ENCODE results near the gene CUEDC2.

CUEDC2 gene

DNA sequence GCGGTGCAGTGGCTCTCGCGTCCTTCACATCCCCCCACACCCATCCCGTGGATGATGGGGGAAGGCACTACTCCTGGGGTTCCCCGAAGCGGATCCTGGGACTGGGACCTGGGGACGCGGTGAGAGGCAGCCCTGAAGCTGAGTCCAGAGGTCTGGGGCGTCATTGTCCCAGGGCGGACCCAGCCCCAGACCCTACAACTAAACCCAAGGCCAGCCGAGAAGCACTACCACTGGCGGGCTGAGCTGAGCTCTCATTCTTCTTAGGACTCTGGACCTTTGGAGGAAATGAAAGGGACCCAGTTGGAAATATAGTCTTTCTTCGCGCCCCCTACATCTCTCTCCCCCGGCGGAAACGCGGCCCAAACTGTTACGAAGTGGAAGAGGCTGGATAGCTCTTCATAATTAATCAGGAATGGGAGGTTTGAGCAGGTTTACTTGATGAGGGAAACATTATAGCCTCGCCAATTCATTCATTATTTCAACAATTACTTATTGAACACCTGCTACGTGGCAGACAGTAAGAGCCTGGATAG is 12.1 kb downstream of the CUEDC2 start:
- H3K79me1 ChIP-seq (ENCODE audit: low read length): peaks cover 8% of the 10 kb centered on the region
- no peak overlapping the region for H3K4ac ChIP-seq (ENCODE audit: low read depth, low read length)
- no peak overlapping the region for H4K12ac ChIP-seq (ENCODE audit: low read depth, low read length)
- no peak overlapping the region for H2BK120ac ChIP-seq (ENCODE audit: insufficient read depth, low read length, poor library complexity)
- no peaks in the 10 kb centered on the region for H3K9me3 ChIP-seq (ENCODE audit: insufficient read depth, low read depth, low read length)
- H3K27me3 ChIP-seq (ENCODE audit: insufficient read depth, low read length): peaks cover 7% of the 10 kb centered on the region
- no peak overlapping the region for H3K23ac ChIP-seq (ENCODE audit: low read length)
- H3K4me2 ChIP-seq (ENCODE audit: low read length): peak overlapping the region; percentile 88
- H3K14ac ChIP-seq (ENCODE audit: low read length): peak overlapping the region; percentile 29
- H2BK5ac ChIP-seq (ENCODE audit: low read depth, low read length, poor library complexity): no peak overlapping the region
- H3K4me3 ChIP-seq (ENCODE audit: low read depth, low read length): peak overlapping the region; percentile 80
- H3K36me3 ChIP-seq (ENCODE audit: control insufficient read depth in 1 of 2, insufficient read depth in 2 of 2, low read length in 2 of 2): peaks cover 17 to 24% of the 10 kb centered on the region in 2 experiments
- peaks cover 4% of the 10 kb centered on the region for H3K79me2 ChIP-seq (ENCODE audit: control insufficient read depth, insufficient read depth, low read length, poor library complexity)
- no peak overlapping the region for H4K91ac ChIP-seq (ENCODE audit: low read depth, low read length)
- H4K8ac ChIP-seq (ENCODE audit: low read depth, low read length): peak overlapping the region; percentile 37
- no peak for DNase-seq
- H3K18ac ChIP-seq (ENCODE audit: low read length): no peak overlapping the region
- no peak overlapping the region for H2BK12ac ChIP-seq (ENCODE audit: low read length)
- peaks cover 16 to 27% of the 10 kb centered on the region in 2 experiments for H3K4me1 ChIP-seq (ENCODE audit: control insufficient read depth in 1 of 2, insufficient read depth in 2 of 2, low read length in 2 of 2)
- peak overlapping the region; percentile 30 for H3K9ac ChIP-seq (ENCODE audit: low read length)
- WGBS (ENCODE audit: extremely low coverage, insufficient coverage, insufficient read length): no CpG with 5 or more reads among the region's 21 CpGs
- peak overlapping the region; percentile 38 for H2AFZ ChIP-seq (ENCODE audit: insufficient read depth, low read length, poor library complexity)
- H3K27ac ChIP-seq (ENCODE audit: low read depth, low read length): no peak overlapping the region
- no peak overlapping the region for H2AK5ac ChIP-seq (ENCODE audit: low read length)

DNA sequence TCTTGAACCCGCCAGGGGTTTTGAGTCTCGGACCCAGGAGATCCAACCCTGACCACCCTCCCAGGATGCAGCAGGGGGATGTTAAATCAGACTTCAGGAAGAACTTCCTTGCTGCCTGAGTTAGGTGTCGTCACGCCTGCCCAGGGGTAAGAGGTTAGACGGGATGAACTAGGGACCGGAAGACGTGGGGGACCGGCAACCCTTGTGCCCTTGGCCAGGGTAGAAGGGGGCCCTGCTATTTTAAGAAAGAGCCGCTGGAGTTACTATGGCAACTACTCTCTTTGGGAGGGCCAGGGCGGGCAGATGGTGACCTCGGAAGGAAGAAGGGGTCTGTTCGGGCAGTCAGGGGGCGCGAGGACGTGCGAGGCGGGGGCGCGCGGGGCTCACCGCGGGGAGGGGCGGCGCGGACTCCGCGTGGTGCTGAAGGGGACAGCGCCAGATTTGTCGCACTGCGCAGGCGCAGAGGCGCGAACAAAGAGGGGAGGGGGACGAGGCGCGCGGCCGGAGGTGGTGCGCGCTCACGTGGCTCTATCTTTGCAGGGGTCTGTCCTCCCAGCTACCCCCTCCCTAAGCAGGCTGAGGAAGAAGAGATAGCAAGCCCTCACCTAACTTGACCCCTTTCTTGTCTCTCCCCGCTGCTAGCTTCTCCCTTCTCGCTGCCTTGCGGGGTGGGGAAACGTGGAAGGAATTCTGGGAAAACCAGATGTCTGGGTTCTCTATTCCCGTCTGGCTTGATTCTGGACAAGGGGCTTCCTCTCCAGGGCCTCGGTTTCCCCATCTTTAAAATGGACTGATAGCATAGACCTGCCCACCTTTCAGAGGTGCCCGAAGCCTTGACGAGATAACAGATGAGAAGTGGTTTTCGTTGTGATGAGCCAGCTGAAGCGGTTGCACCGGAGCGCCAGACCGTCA is 12.8 kb downstream of the CUEDC2 start:
- no peak overlapping the region for H3K18ac ChIP-seq (ENCODE audit: low read length)
- no peak overlapping the region for H2BK120ac ChIP-seq (ENCODE audit: insufficient read depth, low read length, poor library complexity)
- H3K79me1 ChIP-seq (ENCODE audit: low read length): peaks cover 8% of the 10 kb centered on the region
- H2BK12ac ChIP-seq (ENCODE audit: low read length): no peak overlapping the region
- H3K4me3 ChIP-seq (ENCODE audit: low read depth, low read length): peak overlapping the region; percentile 68
- H3K9ac ChIP-seq (ENCODE audit: low read length): peak overlapping the region; percentile 30
- H3K36me3 ChIP-seq (ENCODE audit: control insufficient read depth in 1 of 2, insufficient read depth in 2 of 2, low read length in 2 of 2): peaks cover 16 to 18% of the 10 kb centered on the region in 2 experiments
- peak overlapping the region; percentile 88 for H3K4me2 ChIP-seq (ENCODE audit: low read length)
- peak overlapping the region; percentile 37 for H4K8ac ChIP-seq (ENCODE audit: low read depth, low read length)
- H4K91ac ChIP-seq (ENCODE audit: low read depth, low read length): no peak overlapping the region
- H2AFZ ChIP-seq (ENCODE audit: insufficient read depth, low read length, poor library complexity): peak overlapping the region; percentile 38
- peak overlapping the region; percentile 29 for H3K14ac ChIP-seq (ENCODE audit: low read length)
- H2BK5ac ChIP-seq (ENCODE audit: low read depth, low read length, poor library complexity): no peak overlapping the region
- H3K9me3 ChIP-seq (ENCODE audit: insufficient read depth, low read depth, low read length): peaks cover 5% of the 10 kb centered on the region
- H2AK5ac ChIP-seq (ENCODE audit: low read length): no peak overlapping the region
- H3K27me3 ChIP-seq (ENCODE audit: insufficient read depth, low read length): peaks cover 7% of the 10 kb centered on the region
- no peak overlapping the region for H4K12ac ChIP-seq (ENCODE audit: low read depth, low read length)
- peak in 1 of 2 donors; percentile 56 for DNase-seq
- H3K27ac ChIP-seq (ENCODE audit: low read depth, low read length): no peak overlapping the region
- no peak overlapping the region for H3K23ac ChIP-seq (ENCODE audit: low read length)
- H3K4me1 ChIP-seq (ENCODE audit: control insufficient read depth in 1 of 2, insufficient read depth in 2 of 2, low read length in 2 of 2): peaks cover 16 to 27% of the 10 kb centered on the region in 2 experiments
- H3K79me2 ChIP-seq (ENCODE audit: control insufficient read depth, insufficient read depth, low read length, poor library complexity): peaks cover 4% of the 10 kb centered on the region
- no peak overlapping the region for H3K4ac ChIP-seq (ENCODE audit: low read depth, low read length)
- WGBS (ENCODE audit: extremely low coverage, insufficient coverage, insufficient read length): no CpG with 5 or more reads among the region's 54 CpGs

DNA sequence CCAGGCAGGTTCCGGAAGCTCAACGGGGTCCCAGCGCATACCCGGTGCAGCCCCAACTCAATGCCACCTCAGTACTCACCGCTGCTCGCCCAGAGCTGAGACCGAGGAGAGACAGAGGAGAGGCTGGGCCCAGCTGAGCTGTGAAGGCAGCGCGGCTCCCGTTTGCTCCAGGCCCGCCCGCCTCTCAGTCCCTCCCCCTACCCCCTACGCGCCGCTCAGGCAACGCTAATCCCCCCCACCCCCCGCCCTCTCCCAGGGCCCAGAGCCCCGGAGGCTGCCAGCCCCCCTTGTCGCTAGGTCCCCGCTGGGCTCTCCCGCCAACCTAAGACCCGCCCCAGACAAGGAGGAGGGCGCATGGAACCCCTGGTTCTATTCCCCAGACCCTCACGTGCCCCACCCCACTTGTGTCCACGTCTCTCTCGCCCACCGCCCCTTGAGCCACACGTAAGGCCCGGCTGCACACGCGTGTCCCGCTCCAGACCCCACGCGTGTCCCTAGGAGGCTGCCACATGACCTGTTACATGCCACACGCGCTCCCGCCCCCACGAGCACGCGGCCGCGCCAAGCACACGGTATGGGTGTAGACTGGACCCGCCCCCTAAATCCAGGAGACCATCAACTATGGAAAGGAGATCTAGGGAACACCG is 13.6 kb downstream of the CUEDC2 start, which contains the start of gene PSD:
Gene PSD (minus strand): TSS at position 164 of the 647 bp plus-strand sequence. CDS start 1,747 bp downstream, outside the sequence.
- Histone ChIP-seq H2AFZ (ENCODE audit: insufficient read depth, low read length, poor library complexity) (peak within 1 kb of the TSS; percentile 38), H3K4me1 (ENCODE audit: control insufficient read depth in 1 of 2, insufficient read depth in 2 of 2, low read length in 2 of 2) (peaks cover 16 to 27% of the 10 kb centered on the region in 2 experiments), H3K36me3 (ENCODE audit: control insufficient read depth in 1 of 2, insufficient read depth in 2 of 2, low read length in 2 of 2) (peaks cover 8 to 10% of the 10 kb centered on the region in 2 experiments), H3K4ac (ENCODE audit: low read depth, low read length) (no peak within 1 kb of the TSS), H3K14ac (ENCODE audit: low read length) (no peak within 1 kb of the TSS), H2BK12ac (ENCODE audit: low read length) (no peak within 1 kb of the TSS), H3K9ac (ENCODE audit: low read length) (no peak within 1 kb of the TSS), H3K79me2 (ENCODE audit: control insufficient read depth, insufficient read depth, low read length, poor library complexity) (peaks cover 4% of the 10 kb centered on the region), H4K12ac (ENCODE audit: low read depth, low read length) (no peak within 1 kb of the TSS), H3K9me3 (ENCODE audit: insufficient read depth, low read depth, low read length) (peaks cover 5% of the 10 kb centered on the region), H3K18ac (ENCODE audit: low read length) (no peak within 1 kb of the TSS), H2BK120ac (ENCODE audit: insufficient read depth, low read length, poor library complexity) (no peak within 1 kb of the TSS), H2AK5ac (ENCODE audit: low read length) (no peak within 1 kb of the TSS), H4K91ac (ENCODE audit: low read depth, low read length) (no peak within 1 kb of the TSS), H2BK5ac (ENCODE audit: low read depth, low read length, poor library complexity) (no peak within 1 kb of the TSS), H3K4me2 (ENCODE audit: low read length) (peak within 1 kb of the TSS; percentile 88), H3K27ac (ENCODE audit: low read depth, low read length) (no peak within 1 kb of the TSS), H3K4me3 (ENCODE audit: low read depth, low read length) (peak within 1 kb of the TSS; percentile 68), H3K27me3 (ENCODE audit: insufficient read depth, low read length) (peaks cover 7% of the 10 kb centered on the region), H4K8ac (ENCODE audit: low read depth, low read length) (no peak within 1 kb of the TSS), H3K79me1 (ENCODE audit: low read length) (peaks cover 8% of the 10 kb centered on the region), H3K23ac (ENCODE audit: low read length) (no peak within 1 kb of the TSS)
- no CpG with 5 or more reads among the region's 45 CpGs for WGBS (ENCODE audit: extremely low coverage, insufficient coverage, insufficient read length)
- no peak for DNase-seq

DNA sequence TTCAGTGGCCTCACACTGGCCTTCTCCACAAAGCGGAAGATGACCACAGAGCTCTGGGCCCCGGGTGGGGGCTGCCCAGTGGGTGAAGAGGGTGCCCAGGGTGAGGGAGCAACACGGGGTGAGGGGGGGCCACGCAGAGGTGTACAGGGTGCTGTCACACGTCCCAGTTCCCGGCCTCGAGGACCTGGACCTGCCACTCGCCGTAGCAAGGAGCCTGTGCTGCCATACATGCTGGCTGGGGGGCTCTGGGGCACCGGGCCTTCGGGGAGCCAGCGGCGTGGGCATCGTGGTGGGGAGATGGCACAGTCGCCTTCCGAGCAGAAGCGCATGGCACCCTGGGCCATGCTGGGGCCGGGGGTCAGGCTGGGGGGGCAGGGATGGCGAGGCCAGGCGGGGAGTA is 15.7 kb downstream of the CUEDC2 start:
- peaks cover 4% of the 10 kb centered on the region for H3K79me1 ChIP-seq (ENCODE audit: low read length)
- H3K4me2 ChIP-seq (ENCODE audit: low read length): no peak overlapping the region
- no peak overlapping the region for H4K12ac ChIP-seq (ENCODE audit: low read depth, low read length)
- no peaks in the 10 kb centered on the region for H3K36me3 ChIP-seq (ENCODE audit: control insufficient read depth in 1 of 2, insufficient read depth in 2 of 2, low read length in 2 of 2)
- peaks cover 4% of the 10 kb centered on the region for H3K79me2 ChIP-seq (ENCODE audit: control insufficient read depth, insufficient read depth, low read length, poor library complexity)
- H2BK5ac ChIP-seq (ENCODE audit: low read depth, low read length, poor library complexity): no peak overlapping the region
- H3K4me3 ChIP-seq (ENCODE audit: low read depth, low read length): no peak overlapping the region
- H3K9me3 ChIP-seq (ENCODE audit: insufficient read depth, low read depth, low read length): peaks cover 5% of the 10 kb centered on the region
- no peak for DNase-seq
- no peak overlapping the region for H3K14ac ChIP-seq (ENCODE audit: low read length)
- H3K18ac ChIP-seq (ENCODE audit: low read length): no peak overlapping the region
- no peak overlapping the region for H2BK120ac ChIP-seq (ENCODE audit: insufficient read depth, low read length, poor library complexity)
- H3K23ac ChIP-seq (ENCODE audit: low read length): no peak overlapping the region
- H2BK12ac ChIP-seq (ENCODE audit: low read length): no peak overlapping the region
- no peak overlapping the region for H3K9ac ChIP-seq (ENCODE audit: low read length)
- no peak overlapping the region for H4K8ac ChIP-seq (ENCODE audit: low read depth, low read length)
- WGBS (ENCODE audit: extremely low coverage, insufficient coverage, insufficient read length): no CpG with 5 or more reads among the region's 20 CpGs
- no peak overlapping the region for H3K4ac ChIP-seq (ENCODE audit: low read depth, low read length)
- H3K27ac ChIP-seq (ENCODE audit: low read depth, low read length): no peak overlapping the region
- no peak overlapping the region for H2AK5ac ChIP-seq (ENCODE audit: low read length)
- no peak overlapping the region for H2AFZ ChIP-seq (ENCODE audit: insufficient read depth, low read length, poor library complexity)
- no peak overlapping the region for H4K91ac ChIP-seq (ENCODE audit: low read depth, low read length)
- peaks cover 9 to 16% of the 10 kb centered on the region in 2 experiments for H3K4me1 ChIP-seq (ENCODE audit: control insufficient read depth in 1 of 2, insufficient read depth in 2 of 2, low read length in 2 of 2)
- H3K27me3 ChIP-seq (ENCODE audit: insufficient read depth, low read length): peaks cover 12% of the 10 kb centered on the region

Measured in trophoblast cell (in vitro differentiated cells and primary cell).